ENCODE results near the gene COA8. TPM values are rescaled to one million over a fixed set of nuclear protein-coding genes. Genes with fewer than 3 reads are reported as not detected.

The COA8 gene
- total and polyA plus RNA-seq, 2 of the 8 experiments (the other 6 are each of a cell fraction or from before 2014, with no cell fraction given), result 7.1 to 35.5 TPM

GRCh38 chr14:103551338-103551762 is 11.4 kb upstream of the COA8 start:
- ChIA-PET POLR2A (ENCODE audit: partially characterized antibody) (interaction anchor here (0.6 to 29.8 kb wide), 7 partner anchors 9 to 212 kb away, joined by 3 to 844 read pairs (median 5); partner anchors contain the start of genes BAG5, CKB and COA8), CTCF (ENCODE audit: partially characterized antibody) (interaction anchor here (0.6 to 28.8 kb wide), 6 partner anchors 10 to 608 kb away, joined by 3 to 921 read pairs (median 7); partner anchors contain the start of genes BAG5, CKB and TRMT61A)
- Histone ChIP-seq H3K14ac (ENCODE audit: insufficient read length) (no peak overlapping the region), H3K36me3 (ENCODE audit: control insufficient read depth in 2 of 4, insufficient read depth in 4 of 4, low read length in 3 of 4) (no peaks in the 10 kb centered on the region), H2AK5ac (ENCODE audit: low read depth, low read length) (peak overlapping the region; percentile 90; the same call in 1 of the 2 replicates), H3K23ac (ENCODE audit: insufficient read length) (no peak overlapping the region), H4K20me1 (replicated peaks in 1 of 2; ENCODE audit: control insufficient read depth in 1 of 2, insufficient read depth in 2 of 2, low read length in 2 of 2) (peaks cover 0 to 4% of the 10 kb centered on the region in 2 experiments), H4K8ac (ENCODE audit: extremely low read depth, insufficient read depth, low read length) (no peak overlapping the region), H3K9ac (replicated peaks in 1 of 4; ENCODE audit: extremely low read depth in 1 of 4, low read depth in 3 of 4, low read length in 3 of 4) (no peak overlapping the region), H3K4ac (replicated peaks; ENCODE audit: insufficient read length, low read depth, low read length) (no peak overlapping the region), H3K9me3 (ENCODE audit: insufficient read depth in 2 of 2, low read depth in 1 of 2, low read length in 1 of 2) (no peaks in the 10 kb centered on the region), H3K23me2 (ENCODE audit: low read depth, low read length) (no peaks in the 10 kb centered on the region), H3K4me2 (ENCODE audit: insufficient read depth in 1 of 2, low read depth in 2 of 2, low read length in 2 of 2) (no peak overlapping the region), H2BK15ac (ENCODE audit: low read length) (no peak overlapping the region), H3K4me3 (ENCODE audit: extremely low read depth in 1 of 4, insufficient read depth in 2 of 4, low read depth in 3 of 4, low read length in 4 of 4) (no peak overlapping the region), H4K91ac (replicated peaks; ENCODE audit: insufficient read length, low read length) (no peak overlapping the region), H3K56ac (replicated peaks; ENCODE audit: insufficient read length, low read depth, low read length) (no peak overlapping the region), H3K4me1 (replicated peaks in 1 of 4; ENCODE audit: control insufficient read depth in 3 of 4, insufficient read depth in 4 of 4, low read length in 3 of 4) (peaks cover 0 to 3% (median 1%) of the 10 kb centered on the region in 4 experiments; a peak in 4 of 7 replicates), H2BK120ac (replicated peaks; ENCODE audit: low read depth, low read length) (no peak overlapping the region), H3K27ac (ENCODE audit: low read depth, low read length) (no peak overlapping the region), H4K5ac (ENCODE audit: insufficient read length, low read depth, low read length) (no peak overlapping the region), H2BK5ac (ENCODE audit: low read depth, low read length) (peak overlapping the region; percentile 66), H2BK20ac (ENCODE audit: low read length) (no peak overlapping the region), H3K79me1 (ENCODE audit: low read depth, low read length) (no peaks in the 10 kb centered on the region), H3K18ac (ENCODE audit: extremely low read depth, low read length) (no peak overlapping the region), H2AFZ (ENCODE audit: low read length) (no peak overlapping the region), H3K27me3 (replicated peaks in 1 of 4; ENCODE audit: control insufficient read depth in 3 of 4, extremely low read depth in 1 of 4, insufficient read depth in 3 of 4, low read length in 3 of 4) (no peaks in the 10 kb centered on the region), H2BK12ac (ENCODE audit: low read depth, low read length) (no peak overlapping the region; the same call in 1 of the 2 replicates), H3K79me2 (ENCODE audit: control insufficient read depth in 1 of 2, insufficient read depth in 2 of 2, low read length in 2 of 2) (no peaks in the 10 kb centered on the region)
- 85% methylated on average over 17 of the region's 17 CpGs; no CpG with 5 or more reads in 1 of the 2 experiments for WGBS, 2 experiments (ENCODE audit: extremely low coverage in 1 of 2, insufficient coverage in 1 of 2, insufficient read length in 1 of 2, insufficient replicate concordance in 2 of 2, low coverage in 1 of 2, low lambda C conversion rate in 2 of 2, missing lambda C conversion rate in 1 of 2)
- no peak for DNase-seq (ENCODE audit: low read depth in 1 of 2, low spot score in 2 of 2)
- no peak for TF ChIP-seq SP2 (IDR thresholded peaks at IDR 0.05; ENCODE audit: low read length)
- no peak for TF ChIP-seq TCF12 (IDR thresholded peaks at IDR 0.05; ENCODE audit: low read depth, low read length)
- no peak for TF ChIP-seq CEBPB (IDR thresholded peaks at IDR 0.05; ENCODE audit: low read depth, low read length)
- no peak for TF ChIP-seq CTBP2 (IDR thresholded peaks at IDR 0.05; ENCODE audit: borderline replicate concordance, insufficient read depth, insufficient read length, low read length)
- TF ChIP-seq RFX5 (IDR thresholded peaks at IDR 0.05; ENCODE audit: borderline replicate concordance, low read depth, low read length), result no peak
- TF ChIP-seq POLR2A (IDR thresholded peaks at IDR 0.05; ENCODE audit: control extremely low read depth in 1 of 2, low read depth in 2 of 2, low read length in 2 of 2), result no peak
- no peak for TF ChIP-seq SAP30 (IDR thresholded peaks at IDR 0.05; ENCODE audit: insufficient read depth, insufficient replicate concordance, low read length)
- no peak for FAIRE-seq

All from H1 (cell line).